GM19023 (cell line): ENCODE results near the gene NAIF1.
"Not testable (repeated sequence)": the region's sequence is repeated elsewhere in the genome, so short reads cannot be mapped to it uniquely, and the experiment has no call there.

Experiments
- ATAC-seq: cut with Tn5 transposase; IDR thresholded peaks from one replicate; pipeline ENCODE4 v1.9.1; 2021; ENCODE audit warnings: mild to moderate bottlenecking, moderate library complexity; ENCODE audit not compliant: unreplicated experiment

Gene NAIF1

DNA sequence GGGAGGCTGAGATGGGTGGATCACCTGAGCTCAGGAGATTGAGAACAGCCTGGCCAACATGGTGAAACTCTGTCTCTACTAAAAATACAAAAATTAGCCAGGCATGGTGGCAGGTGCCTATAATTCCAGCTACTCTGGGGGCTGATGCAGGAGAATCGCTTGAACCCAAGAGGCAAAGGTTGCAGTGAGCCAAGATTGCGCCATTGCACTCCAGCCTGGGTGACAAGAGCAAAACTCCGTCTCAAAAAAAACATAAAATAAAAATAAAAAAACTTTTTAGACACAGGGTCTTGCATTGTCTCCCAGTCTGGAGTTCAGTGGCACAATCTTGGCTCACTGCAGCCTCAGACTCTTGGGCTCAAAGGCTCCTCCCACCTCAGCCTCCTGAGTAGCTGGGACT lies 30.6 kb downstream of the NAIF1 start:
- not testable (repeated sequence) for ATAC-seq

GRCh38 chr9:128034821-128035652 lies 32.1 kb downstream of the NAIF1 start:
- no peak for ATAC-seq

DNA sequence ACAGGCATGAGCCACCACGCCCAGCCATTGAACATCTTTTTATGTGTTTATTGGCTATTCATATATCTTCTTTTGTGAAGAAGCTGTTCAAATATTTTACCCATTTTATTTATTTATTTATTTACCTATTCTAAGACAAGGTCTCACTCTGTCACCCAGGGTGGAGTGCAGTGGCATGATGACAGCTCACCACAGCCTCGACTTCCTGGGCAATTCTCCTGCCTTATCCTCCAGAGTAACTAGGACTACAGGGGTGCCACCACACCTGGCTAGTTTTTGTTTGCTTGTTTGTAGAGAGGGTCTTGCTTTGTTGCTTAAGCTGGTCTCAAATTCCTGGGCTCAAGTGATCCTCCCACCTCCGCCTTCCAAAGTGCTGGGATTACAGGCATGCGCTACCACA lies 33.5 kb downstream of the NAIF1 start:
- no peak for ATAC-seq

GRCh38 chr9:128027705-128028104 lies 39.4 kb downstream of the NAIF1 start:
- no peak for ATAC-seq

GRCh38 chr9:128026773-128027541 lies 40.2 kb downstream of the NAIF1 start:
- no peak for ATAC-seq

DNA sequence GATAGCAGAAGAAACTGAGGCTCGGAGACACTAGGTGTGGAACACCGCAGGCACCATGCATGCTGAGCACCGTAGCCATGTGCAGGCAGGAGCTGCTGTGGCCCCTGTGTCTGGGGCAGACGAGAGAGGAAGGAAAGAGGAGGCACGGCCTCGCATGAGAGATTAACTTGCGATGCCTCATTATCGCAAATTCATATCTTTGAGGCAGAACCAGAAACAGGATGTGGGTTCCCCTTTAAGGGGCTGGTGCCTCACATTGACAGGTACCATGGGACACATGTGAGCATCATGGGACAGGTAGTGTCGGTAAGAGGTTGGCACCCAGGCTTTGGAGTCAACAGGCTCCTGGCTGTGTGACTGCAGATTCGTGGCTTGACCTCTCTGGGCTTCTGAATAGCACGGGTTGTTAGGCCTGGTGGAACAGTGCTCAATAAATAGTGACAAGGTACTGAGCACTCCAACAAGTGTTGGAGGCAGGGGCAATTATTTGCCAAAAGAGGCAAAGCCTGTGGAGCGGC lies 40.8 kb downstream of the NAIF1 start:
- ATAC-seq = no peak

DNA sequence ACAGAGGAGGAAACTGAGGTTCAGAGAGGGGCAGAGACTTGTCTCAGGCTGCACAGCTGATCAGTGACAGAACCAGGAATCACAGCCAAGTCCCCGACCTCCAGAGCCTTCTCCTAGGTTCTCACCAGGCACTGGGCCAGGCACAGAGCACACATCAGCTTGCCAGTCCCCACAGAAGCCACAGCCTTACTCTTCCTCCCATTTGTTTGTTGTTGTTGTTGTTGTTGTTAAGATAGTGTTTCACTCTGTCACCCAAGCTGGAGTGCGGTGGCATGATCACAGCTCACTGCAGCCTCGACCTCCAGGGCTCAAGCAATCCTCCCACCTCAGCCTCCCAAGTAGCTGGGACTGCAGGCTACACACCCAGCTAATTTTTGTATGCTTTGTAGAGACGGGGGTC lies 41.4 kb downstream of the NAIF1 start:
- no peak for ATAC-seq

GRCh38 chr9:128024761-128025308 lies 42.3 kb downstream of the NAIF1 start:
- ATAC-seq = no peak

DNA sequence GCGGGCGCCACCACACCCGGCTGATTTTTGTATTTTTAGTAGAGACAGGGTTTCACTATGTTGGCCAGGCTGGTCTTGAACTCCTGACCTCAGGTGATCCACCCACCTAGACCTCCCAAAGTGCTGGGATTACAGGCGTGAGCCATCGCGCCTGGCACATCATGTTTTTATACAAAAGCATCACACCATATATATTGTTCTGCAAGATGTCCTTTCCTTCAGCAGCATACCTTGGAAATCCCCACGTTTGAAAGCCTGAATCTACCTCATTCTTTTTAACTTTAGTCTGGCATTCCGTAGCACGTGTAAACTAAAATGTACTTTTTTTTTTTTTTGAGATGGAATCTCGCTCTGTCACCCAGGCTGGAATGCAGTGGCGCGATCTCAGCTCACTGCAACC lies 43.4 kb downstream of the NAIF1 start:
- ATAC-seq = not testable (repeated sequence)

DNA sequence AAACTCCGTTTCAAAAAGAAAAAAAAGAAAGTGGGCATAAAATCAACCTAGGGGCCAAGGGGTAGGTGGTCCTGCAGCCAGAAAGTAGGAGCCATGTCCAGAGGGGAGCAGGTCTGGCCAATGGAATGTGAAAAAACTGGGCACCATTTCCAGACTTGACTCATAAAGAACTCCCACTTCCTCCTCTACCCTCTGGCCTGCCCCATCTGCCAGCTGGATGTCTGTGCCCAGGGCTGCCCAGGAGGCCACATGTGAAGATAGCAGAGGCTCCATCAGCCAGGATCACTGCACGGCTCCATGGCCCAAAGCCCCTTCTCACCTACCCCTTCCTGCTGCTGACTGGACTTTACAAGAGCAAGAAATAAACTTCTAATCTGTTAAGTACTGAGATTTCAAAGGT lies 44.2 kb downstream of the NAIF1 start:
- no peak for ATAC-seq

- ATAC-seq = no peak
Measured at GRCh38 chr9:128021098-128021497, 46.0 kb downstream of the NAIF1 start.

DNA sequence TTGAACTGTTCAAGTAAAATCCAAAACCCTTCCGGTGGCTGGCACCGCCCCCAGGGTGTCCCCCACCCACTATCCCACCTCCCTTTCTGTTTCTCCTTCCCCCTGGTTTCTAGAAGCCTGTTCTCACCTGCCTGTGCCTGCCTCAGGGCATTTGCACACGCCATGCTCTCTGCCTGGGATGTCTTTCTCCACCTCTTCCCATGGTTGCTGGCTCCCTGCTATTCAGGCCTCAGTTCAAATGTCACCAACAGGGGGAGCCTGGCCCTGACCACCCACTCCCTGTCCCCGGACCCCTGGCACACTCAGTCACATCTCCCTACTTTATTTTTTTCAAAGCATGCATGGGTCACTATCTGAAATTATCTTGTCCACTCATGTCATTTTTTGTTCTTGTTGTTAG lies 46.4 kb downstream of the NAIF1 start:
- ATAC-seq = no peak

GRCh38 chr9:128015696-128016095 lies 51.4 kb downstream of the NAIF1 start:
- no peak for ATAC-seq
